GM08714 (cell line): ENCODE results near the gene WDFY1.

Source experiments
- H3K4me3 ChIP-seq: fragments of 200-500 bp; sonication (Bioruptor generic); 2 replicates; pipeline ENCODE4 v1.5.1; 2014; ENCODE audit warnings: mild to moderate bottlenecking, low read length, inconsistent platforms
- ZNF274 ChIP-seq: IDR thresholded peaks from 2 replicates; pipeline ENCODE4 v1.6.1; 2012; ENCODE audit warnings: mild to moderate bottlenecking, low read depth, low read length

WDFY1 gene

GRCh38 chr2:223852281-223852795, 92.8 kb downstream of the WDFY1 start:
- no peak overlapping the region for H3K4me3 ChIP-seq
- TF ChIP-seq ZNF274: no peak

- no peak for TF ChIP-seq ZNF274
- no peak overlapping the region for H3K4me3 ChIP-seq
These were observed 97.7 kb downstream of the WDFY1 start for GRCh38 chr2:223847410-223847809.

GRCh38 chr2:223846515-223846914, 98.6 kb downstream of the WDFY1 start:
- H3K4me3 ChIP-seq: no peak overlapping the region
- TF ChIP-seq ZNF274: no peak

GRCh38 chr2:223841436-223842190, 103.5 kb downstream of the WDFY1 start:
- no peak for TF ChIP-seq ZNF274
- no peak overlapping the region for H3K4me3 ChIP-seq

GRCh38 chr2:223837287-223838061, 107.7 kb downstream of the WDFY1 start, which contains the start of gene AP1S3:
AP1S3 (minus strand) TSS chr2:223837582; CDS start chr2:223837450, 132 bp downstream.
- H3K4me3 ChIP-seq: peak within 1 kb of the TSS; percentile 66
- no peak for TF ChIP-seq ZNF274

GRCh38 chr2:223835701-223836532, 109.2 kb downstream of the WDFY1 start:
- H3K4me3 ChIP-seq: peak overlapping the region; percentile 66; the same call in 1 of the 2 replicates
- TF ChIP-seq ZNF274: no peak

- no peak for TF ChIP-seq ZNF274
These were observed 110.7 kb downstream of the WDFY1 start for GRCh38 chr2:223834431-223834830.

GRCh38 chr2:223832241-223832903, 112.8 kb downstream of the WDFY1 start:
- no peak overlapping the region for H3K4me3 ChIP-seq
- no peak for TF ChIP-seq ZNF274

More at GRCh38 chr2:223834431-223834830, 110.7 kb downstream of the WDFY1 start:
- no peak overlapping the region for H3K4me3 ChIP-seq

- TF ChIP-seq ZNF274: no peak
- H3K4me3 ChIP-seq: no peak overlapping the region
These were observed 116.0 kb downstream of the WDFY1 start for GRCh38 chr2:223829128-223829527.

GRCh38 chr2:223828314-223828713, 116.8 kb downstream of the WDFY1 start:
- TF ChIP-seq ZNF274: no peak
- H3K4me3 ChIP-seq: no peak overlapping the region

- TF ChIP-seq ZNF274: no peak
These were observed 118.1 kb downstream of the WDFY1 start for GRCh38 chr2:223826995-223827394.

More at GRCh38 chr2:223826995-223827394, 118.1 kb downstream of the WDFY1 start:
- H3K4me3 ChIP-seq: no peak overlapping the region
